Measurements from ENCODE around the gene QRICH1.

Gene QRICH1

GRCh38 chr3:48997714-48998637 is 95.9 kb downstream of the QRICH1 start:
- no peak for DNase-seq (ENCODE audit: low spot score)

GRCh38 chr3:48997102-48997635 is 96.7 kb downstream of the QRICH1 start:
- no peak for DNase-seq (ENCODE audit: low spot score)

GRCh38 chr3:48996640-48997039 is 97.2 kb downstream of the QRICH1 start:
- no peak for DNase-seq (ENCODE audit: low spot score)

- no peak for DNase-seq (ENCODE audit: low spot score)
Observed at GRCh38 chr3:48993834-48994233, 100.0 kb downstream of the QRICH1 start.

- no peak for DNase-seq (ENCODE audit: low spot score)
Observed at GRCh38 chr3:48991851-48992545, 101.9 kb downstream of the QRICH1 start.

- DNase-seq (ENCODE audit: low spot score) = peak; percentile 44
Observed at GRCh38 chr3:48990636-48991469, 103.0 kb downstream of the QRICH1 start.

- peak; percentile 94 for DNase-seq (ENCODE audit: low spot score)
Observed at GRCh38 chr3:48989796-48990635, 103.9 kb downstream of the QRICH1 start, which contains the start of gene P4HTM. TSS of gene P4HTM (plus strand) at chr3:48990241. CDS start at chr3:48990257, 16 bp downstream.

GRCh38 chr3:48989126-48989795 is 104.6 kb downstream of the QRICH1 start:
- peak; percentile 49 for DNase-seq (ENCODE audit: low spot score)

- no peak for DNase-seq (ENCODE audit: low spot score)
Observed at GRCh38 chr3:48985831-48986376, 108.0 kb downstream of the QRICH1 start.

- no peak for DNase-seq (ENCODE audit: low spot score)
Observed at GRCh38 chr3:48984663-48985062, 109.2 kb downstream of the QRICH1 start.

GRCh38 chr3:48983096-48983495 is 110.8 kb downstream of the QRICH1 start:
- DNase-seq (ENCODE audit: low spot score) = no peak

- no peak for DNase-seq (ENCODE audit: low spot score)
Observed at GRCh38 chr3:48982686-48983085, 111.2 kb downstream of the QRICH1 start.

GRCh38 chr3:48982016-48982415 is 111.9 kb downstream of the QRICH1 start:
- DNase-seq (ENCODE audit: low spot score) = no peak

GRCh38 chr3:48980295-48980694 is 113.6 kb downstream of the QRICH1 start:
- no peak for DNase-seq (ENCODE audit: low spot score)

Data from RKO (cell line).